Liver (tissue), 3 donors: Measurements from ENCODE around the gene CACNA1E.

Experiments used
- CTCF ChIP-seq: fragments of 150-350 bp; IDR thresholded peaks from 2 replicates; pipeline ENCODE4 v1.5.1; 2017; ENCODE audit warnings: improper control_type of control experiment, low read depth, low read length; ENCODE audit not compliant: missing input control
- MAX ChIP-seq: IDR thresholded peaks from 2 replicates; pipeline ENCODE4 v1.6.1; 2016; ENCODE audit warnings: antibody characterized with exemption
- TAF1 ChIP-seq: conservative IDR thresholded peaks from 2 replicates; pipeline ENCODE4 v1.6.1; 2016; ENCODE audit warnings: antibody characterized with exemption, mild to moderate bottlenecking
- YY1 ChIP-seq: IDR thresholded peaks from 2 replicates; pipeline ENCODE4 v1.6.1; 2016; ENCODE audit warnings: antibody characterized with exemption, mild to moderate bottlenecking
- donor health status: healthy.
- donor health status: healthy.

- no peak for TF ChIP-seq TAF1
- TF ChIP-seq CTCF: no peak
- no peak for TF ChIP-seq MAX
- TF ChIP-seq YY1: no peak
Measured at GRCh38 chr1:181483285-181484195, at the start of gene CACNA1E.
